Measurements from ENCODE around the gene CABS1.

The CABS1 gene

GRCh38 chr4:70334681-70335080 lies at the start of gene CABS1:
CABS1 (plus strand) TSS chr4:70334981; CDS start chr4:70335040, 59 bp downstream.
- DNase-seq, result no peak

GRCh38 chr4:70288651-70289050 lies 46.1 kb upstream of the CABS1 start:
- DNase-seq, result no peak

- no peak for DNase-seq
Observed at GRCh38 chr4:70291341-70291740, 43.4 kb upstream of the CABS1 start.

GRCh38 chr4:70297576-70297975 lies 37.2 kb upstream of the CABS1 start:
- DNase-seq, result no peak

GRCh38 chr4:70298051-70298450 lies 36.7 kb upstream of the CABS1 start:
- DNase-seq, result no peak

- no peak for DNase-seq
Observed at GRCh38 chr4:70299643-70300042, 35.1 kb upstream of the CABS1 start.

- no peak for DNase-seq
Observed at GRCh38 chr4:70300215-70300614, 34.6 kb upstream of the CABS1 start.

- no peak for DNase-seq
Observed at GRCh38 chr4:70303090-70303489, 31.7 kb upstream of the CABS1 start.

DNA sequence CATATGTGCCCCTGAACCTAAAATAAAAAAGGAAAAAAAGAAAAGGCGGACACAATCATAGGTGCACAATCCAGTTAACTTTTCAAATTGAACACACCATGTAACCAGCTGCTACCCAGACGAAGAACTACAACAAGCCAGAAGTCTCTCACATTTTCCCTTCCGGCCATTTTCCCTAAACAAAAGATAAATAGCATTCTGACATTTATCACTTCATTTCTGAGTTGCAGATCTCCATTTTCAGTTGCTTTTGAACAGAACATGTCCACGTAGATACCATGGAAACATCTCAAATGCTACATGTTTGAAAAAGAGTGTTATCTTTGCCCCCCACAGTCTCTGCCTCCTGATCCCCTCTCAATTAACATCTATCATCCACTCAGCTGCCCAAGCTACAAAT lies 29.2 kb upstream of the CABS1 start:
- no peak for DNase-seq

DNA sequence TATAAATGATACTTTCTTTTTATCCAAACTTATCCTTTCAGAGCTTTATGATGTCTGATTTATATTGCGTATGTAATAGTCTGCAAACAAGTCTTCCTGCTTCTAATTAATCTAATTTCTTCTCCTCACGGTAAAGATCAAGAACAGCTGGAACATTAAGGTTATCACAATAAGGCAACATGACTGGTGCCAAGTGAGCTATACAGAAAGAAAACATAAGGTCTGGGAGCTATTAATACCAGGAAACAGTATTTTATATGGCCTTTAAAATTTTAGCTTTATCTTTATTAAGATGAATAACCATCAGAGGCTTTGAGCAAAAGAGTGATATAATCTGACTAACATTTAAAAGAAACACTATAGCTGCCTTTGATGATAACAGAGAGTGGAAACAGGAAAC lies 28.7 kb upstream of the CABS1 start:
- no peak for DNase-seq

- DNase-seq, result no peak
Observed at GRCh38 chr4:70313736-70314135, 21.0 kb upstream of the CABS1 start.

DNA sequence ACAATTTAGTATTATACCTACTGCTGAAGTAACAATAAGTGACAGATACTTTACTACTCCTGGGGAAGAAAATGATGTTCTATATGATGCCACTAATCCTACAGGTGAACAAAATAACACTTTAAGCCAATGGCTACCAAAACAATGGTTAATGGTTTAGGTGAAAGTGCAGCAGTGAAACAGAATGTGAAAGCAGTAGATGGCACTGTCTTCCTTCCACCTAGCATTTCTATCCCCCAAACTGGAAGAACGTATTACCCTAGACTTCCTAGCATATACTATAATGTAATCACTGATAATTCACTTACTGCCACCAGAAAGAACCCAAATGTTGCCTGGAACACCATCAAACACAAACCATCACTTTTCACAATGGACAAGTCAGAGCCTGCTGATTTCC lies 18.9 kb upstream of the CABS1 start:
- DNase-seq, result no peak

- no peak for DNase-seq
Observed at GRCh38 chr4:70326052-70326451, 8.7 kb upstream of the CABS1 start.

- DNase-seq, result no peak
Observed at GRCh38 chr4:70336043-70336442, 1.3 kb downstream of the CABS1 start.

DNA sequence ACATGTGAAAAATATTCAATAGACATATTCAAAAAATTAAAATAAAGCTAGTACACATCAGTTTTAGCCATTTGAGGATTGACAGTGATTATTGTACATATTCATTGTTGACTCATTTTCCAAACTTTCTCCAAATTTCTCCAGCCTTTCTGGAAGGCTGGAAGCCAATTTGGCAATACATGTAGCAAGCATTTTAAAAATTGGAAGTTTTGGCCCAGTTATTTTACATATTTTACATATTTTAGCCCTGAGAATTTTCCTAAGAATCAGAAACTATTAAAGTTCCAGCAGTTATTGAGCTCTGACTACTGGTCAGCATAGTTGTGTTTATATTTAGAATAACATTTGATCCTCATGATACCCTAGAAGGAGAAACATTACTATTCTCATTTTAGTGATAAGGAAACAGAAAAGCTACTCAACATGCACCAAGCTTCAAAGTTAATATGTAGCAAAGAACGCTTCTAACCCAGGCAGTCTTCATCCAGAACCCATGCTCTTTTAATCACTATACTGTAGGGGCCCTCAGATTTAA lies 3.2 kb downstream of the CABS1 start:
- no peak for DNase-seq

DNA sequence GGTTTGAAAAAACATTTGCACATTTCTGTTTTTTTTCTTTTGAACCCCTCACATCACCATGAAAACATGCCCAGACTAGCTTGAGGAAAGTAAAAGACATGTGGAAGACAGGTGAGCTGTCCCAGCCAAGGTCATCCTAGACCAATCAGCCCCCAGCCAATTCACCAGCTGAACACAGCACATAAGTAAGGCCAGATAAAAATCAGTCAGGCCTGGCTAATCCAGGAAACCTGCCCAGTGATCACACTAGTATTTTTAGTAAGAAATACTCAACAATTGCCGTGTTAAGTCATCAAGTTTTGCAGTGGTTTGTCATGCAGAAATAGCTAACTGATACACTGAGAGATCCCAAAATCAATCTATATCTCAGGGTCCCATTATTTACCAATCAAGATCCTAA lies 21.4 kb downstream of the CABS1 start:
- no peak for DNase-seq

DNA sequence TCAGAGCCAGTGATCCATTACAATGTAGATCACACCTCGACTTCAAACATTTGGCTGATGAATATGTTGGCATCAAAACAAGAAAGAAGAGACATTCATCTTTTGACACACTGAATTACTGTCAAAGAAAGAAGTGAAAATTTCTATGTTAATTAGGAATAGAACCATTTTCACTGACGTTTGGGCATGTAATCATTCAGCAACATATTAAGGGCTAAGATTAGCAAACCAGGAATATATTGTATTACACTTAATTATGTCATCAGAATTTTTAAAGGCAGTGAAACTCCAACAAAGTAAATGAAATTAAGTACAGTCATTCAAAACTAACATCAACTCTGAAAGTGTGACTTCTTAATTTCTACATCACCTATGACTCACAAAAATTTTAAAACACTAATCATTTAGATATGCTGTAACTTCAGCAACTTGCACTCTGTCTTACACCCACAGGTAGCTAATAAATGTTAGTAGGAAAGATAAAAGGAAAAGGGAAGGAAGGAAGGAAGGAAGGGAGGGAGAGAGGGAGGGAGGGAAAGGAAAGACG lies 24.4 kb downstream of the CABS1 start:
- no peak for DNase-seq

DNA sequence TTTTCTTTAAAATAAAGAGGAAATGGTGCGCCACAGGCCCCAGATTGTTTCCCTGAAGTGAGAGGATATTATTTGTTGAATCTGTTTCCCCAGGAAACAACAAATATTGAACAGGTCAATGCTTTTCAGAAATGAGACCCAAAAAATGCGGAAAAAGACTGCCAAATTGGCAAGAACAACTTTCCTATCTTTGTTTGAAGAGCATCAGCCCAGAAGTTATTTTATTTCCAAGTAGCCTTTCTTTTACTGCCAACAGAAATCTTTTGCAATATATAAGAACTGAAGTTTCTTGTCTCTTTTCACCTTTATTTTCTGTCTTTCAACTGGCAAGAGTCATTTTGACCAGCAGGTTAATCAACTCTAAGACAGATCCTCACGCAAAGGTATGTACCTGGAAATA lies 25.7 kb downstream of the CABS1 start, which contains the start of gene SMR3A:
Gene SMR3A (plus strand): TSS at position 301 of the 400 bp plus-strand sequence. CDS start 1,356 bp downstream, outside the sequence.
- no peak for DNase-seq

GRCh38 chr4:70364002-70364401 lies 29.2 kb downstream of the CABS1 start:
- no peak for DNase-seq

- DNase-seq, result no peak
Observed at GRCh38 chr4:70365479-70365878, 30.7 kb downstream of the CABS1 start.

GRCh38 chr4:70367813-70368212 lies 33.0 kb downstream of the CABS1 start:
- DNase-seq, result no peak

DNA sequence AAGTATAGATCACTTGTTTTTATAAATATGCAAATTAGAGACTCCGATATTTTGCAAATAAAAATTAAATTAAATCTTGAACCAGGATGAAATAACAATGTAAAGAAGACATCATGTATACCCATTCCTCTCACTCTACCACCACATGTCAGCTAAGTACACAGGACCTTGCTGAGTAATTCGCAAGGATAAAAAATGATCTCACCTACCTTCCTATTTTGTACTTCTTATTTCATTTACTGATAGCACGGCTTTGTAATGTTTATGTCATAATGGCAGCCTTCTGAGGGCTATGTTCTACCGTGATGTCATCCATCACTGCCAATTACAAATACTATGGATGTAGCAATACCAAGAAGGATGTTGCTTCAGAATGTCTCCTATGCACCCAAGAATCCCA lies 37.2 kb downstream of the CABS1 start:
- DNase-seq, result no peak

GRCh38 chr4:70372760-70373159 lies 38.0 kb downstream of the CABS1 start:
- DNase-seq, result no peak

- DNase-seq, result no peak
Observed at GRCh38 chr4:70380578-70380977, 45.8 kb downstream of the CABS1 start.

- DNase-seq, result no peak
Observed at GRCh38 chr4:70382691-70383181, 48.0 kb downstream of the CABS1 start, which contains the start of gene SMR3B. SMR3B (plus strand) TSS chr4:70383131; CDS start chr4:70384511, 1,380 bp downstream.

Data from stimulated activated CD4-positive, alpha-beta T cell treated with anti-CD3 and anti-CD28 coated beads, Interleukin-4, amount 100 ng/mL, for 24 hours (primary cell).